ENCODE data around the gene NRXN2. TPM values are rescaled to one million over a fixed set of nuclear protein-coding genes. Genes with fewer than 3 reads are reported as not detected.

NRXN2 gene
- total RNA-seq, 1 experiment from 2014 or later: 0.15 TPM

DNA sequence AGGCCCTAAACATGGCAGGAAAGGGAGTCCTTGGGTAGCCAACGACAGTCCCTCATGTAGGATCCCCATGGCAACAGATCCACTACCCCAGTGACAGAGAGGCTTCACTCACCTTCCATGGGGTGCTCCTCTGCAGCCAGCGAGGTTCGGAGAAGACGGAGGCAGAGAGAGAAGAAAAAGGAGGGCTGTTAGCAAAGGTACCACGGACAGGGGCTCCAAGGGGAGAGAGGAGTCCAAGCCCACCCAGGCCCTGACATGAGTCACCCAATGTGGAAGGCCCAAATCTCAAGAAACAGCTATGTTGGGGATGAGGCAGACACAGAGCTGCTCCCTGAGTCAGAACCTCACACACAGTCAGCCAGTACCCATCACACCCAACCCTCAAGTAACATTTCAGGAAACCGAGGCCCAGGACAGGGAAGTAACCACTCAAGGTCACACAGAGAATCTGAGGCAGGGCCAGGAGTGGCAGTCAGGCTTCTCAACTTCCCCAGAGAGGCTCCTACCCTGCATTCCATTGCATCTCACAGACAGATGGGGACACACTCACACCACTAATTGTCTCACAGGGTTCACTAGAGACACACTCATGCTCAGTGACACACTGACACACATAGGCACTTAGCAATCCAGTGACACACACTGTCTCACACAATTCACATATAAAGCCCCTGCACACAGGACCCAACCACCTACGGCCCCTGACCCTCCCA is 25.2 kb downstream of the NRXN2 start:
- CTCF ChIA-PET: interaction anchor here (1.7 kb wide), 1 partner anchor 9 kb away, joined by 13 read pairs; no protein-coding TSS in a partner anchor
- no peaks in the 10 kb centered on the region for H3K36me3 ChIP-seq (ENCODE audit: control insufficient read depth, insufficient read depth, low read length)
- POLR2A ChIA-PET: no interaction called here
- DNase-seq (ENCODE audit: low read depth, low spot score): no peak
- no peak overlapping the region for H3K4me3 ChIP-seq (ENCODE audit: low read depth in 2 of 2, low read length in 2 of 2)
- TF ChIP-seq, protein P1, sequence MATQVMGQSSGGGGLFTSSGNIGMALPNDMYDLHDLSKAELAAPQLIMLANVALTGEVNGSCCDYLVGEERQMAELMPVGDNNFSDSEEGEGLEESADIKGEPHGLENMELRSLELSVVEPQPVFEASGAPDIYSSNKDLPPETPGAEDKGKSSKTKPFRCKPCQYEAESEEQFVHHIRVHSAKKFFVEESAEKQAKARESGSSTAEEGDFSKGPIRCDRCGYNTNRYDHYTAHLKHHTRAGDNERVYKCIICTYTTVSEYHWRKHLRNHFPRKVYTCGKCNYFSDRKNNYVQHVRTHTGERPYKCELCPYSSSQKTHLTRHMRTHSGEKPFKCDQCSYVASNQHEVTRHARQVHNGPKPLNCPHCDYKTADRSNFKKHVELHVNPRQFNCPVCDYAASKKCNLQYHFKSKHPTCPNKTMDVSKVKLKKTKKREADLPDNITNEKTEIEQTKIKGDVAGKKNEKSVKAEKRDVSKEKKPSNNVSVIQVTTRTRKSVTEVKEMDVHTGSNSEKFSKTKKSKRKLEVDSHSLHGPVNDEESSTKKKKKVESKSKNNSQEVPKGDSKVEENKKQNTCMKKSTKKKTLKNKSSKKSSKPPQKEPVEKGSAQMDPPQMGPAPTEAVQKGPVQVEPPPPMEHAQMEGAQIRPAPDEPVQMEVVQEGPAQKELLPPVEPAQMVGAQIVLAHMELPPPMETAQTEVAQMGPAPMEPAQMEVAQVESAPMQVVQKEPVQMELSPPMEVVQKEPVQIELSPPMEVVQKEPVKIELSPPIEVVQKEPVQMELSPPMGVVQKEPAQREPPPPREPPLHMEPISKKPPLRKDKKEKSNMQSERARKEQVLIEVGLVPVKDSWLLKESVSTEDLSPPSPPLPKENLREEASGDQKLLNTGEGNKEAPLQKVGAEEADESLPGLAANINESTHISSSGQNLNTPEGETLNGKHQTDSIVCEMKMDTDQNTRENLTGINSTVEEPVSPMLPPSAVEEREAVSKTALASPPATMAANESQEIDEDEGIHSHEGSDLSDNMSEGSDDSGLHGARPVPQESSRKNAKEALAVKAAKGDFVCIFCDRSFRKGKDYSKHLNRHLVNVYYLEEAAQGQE (IDR thresholded peaks at IDR 0.05; ENCODE audit: insufficient read depth in 1 of 2, low read depth in 2 of 2, low read length in 1 of 2): no peak; a peak in 1 of 4 replicates
- no peak for TF ChIP-seq CTCF (IDR thresholded peaks at IDR 0.05)
- no peak for TF ChIP-seq SIN3A (IDR thresholded peaks at IDR 0.05; ENCODE audit: borderline replicate concordance, insufficient read depth, low read depth, low read length)
- no peak for TF ChIP-seq TCF7L2 (IDR thresholded peaks at IDR 0.05; ENCODE audit: low read depth, low read length)
- no peak for TF ChIP-seq POLR2AphosphoS5 (IDR thresholded peaks at IDR 0.05; ENCODE audit: low read depth, low read length)
- BruUV-seq (replicated peaks): no TSS peak
- no peak overlapping the region for H3K27ac ChIP-seq (ENCODE audit: low read length)
- in situ Hi-C loops (cut with HindIII; ENCODE audit: low pct_unique_long_range_greater_than_20kb, low sequenced_read_pairs): no loop called here
- H3K27me3 ChIP-seq (ENCODE audit: control insufficient read depth, insufficient read depth, low read length): 0 out of 2 replicates have a peak, but pooled peaks cover 3% of the 10 kb centered on the region
- H3K4me1 ChIP-seq (ENCODE audit: control insufficient read depth, insufficient read depth, low read length): no peaks in the 10 kb centered on the region
- ATAC-seq: no peak
- H3K9me3 ChIP-seq (ENCODE audit: control insufficient read depth, insufficient read depth, low read depth, low read length): no peaks in the 10 kb centered on the region
- intact Hi-C loops (cut with micrococcal nuclease; ENCODE audit: unreplicated experiment): no loop called here

DNA sequence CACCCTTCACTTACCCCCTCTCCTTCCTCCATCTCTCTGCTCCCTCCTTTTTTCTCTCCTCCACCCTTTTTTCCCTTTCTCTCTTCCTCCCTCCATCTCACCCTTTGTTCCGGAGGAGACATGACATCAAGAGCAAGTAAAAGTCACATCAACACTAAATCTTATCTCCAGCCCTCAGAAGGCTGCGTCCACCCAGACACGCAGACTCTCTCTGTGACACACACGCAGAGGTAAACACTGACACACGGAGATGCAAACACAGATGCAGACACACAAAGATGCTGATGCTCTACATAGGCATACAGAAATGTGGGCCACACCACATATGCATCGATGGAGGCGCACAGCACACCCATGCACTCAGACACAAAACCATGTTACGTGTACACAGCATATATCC is 27.0 kb downstream of the NRXN2 start:
- ChIA-PET POLR2A (no interaction called here), CTCF (interaction anchor here (0.7 kb wide), 1 partner anchor 9 kb away, joined by 5 read pairs; no protein-coding TSS in a partner anchor)
- TF ChIP-seq TCF7L2 (IDR thresholded peaks at IDR 0.05; ENCODE audit: low read depth, low read length) (no peak), SIN3A (IDR thresholded peaks at IDR 0.05; ENCODE audit: borderline replicate concordance, insufficient read depth, low read depth, low read length) (no peak), POLR2AphosphoS5 (IDR thresholded peaks at IDR 0.05; ENCODE audit: low read depth, low read length) (no peak), CTCF (IDR thresholded peaks at IDR 0.05) (no peak)
- TF ChIP-seq, protein P1 (IDR thresholded peaks at IDR 0.05; ENCODE audit: insufficient read depth in 1 of 2, low read depth in 2 of 2, low read length in 1 of 2): no peak
- Histone ChIP-seq H3K27ac (ENCODE audit: low read length) (no peak overlapping the region), H3K9me3 (ENCODE audit: control insufficient read depth, insufficient read depth, low read depth, low read length) (no peaks in the 10 kb centered on the region), H3K4me3 (ENCODE audit: low read depth in 2 of 2, low read length in 2 of 2) (no peak overlapping the region), H3K36me3 (ENCODE audit: control insufficient read depth, insufficient read depth, low read length) (no peaks in the 10 kb centered on the region), H3K4me1 (ENCODE audit: control insufficient read depth, insufficient read depth, low read length) (no peaks in the 10 kb centered on the region), H3K27me3 (ENCODE audit: control insufficient read depth, insufficient read depth, low read length) (peaks cover 8% of the 10 kb centered on the region; the same call in 1 of the 2 replicates)
- no TSS peak for BruUV-seq (replicated peaks)
- intact Hi-C loops (cut with micrococcal nuclease; ENCODE audit: unreplicated experiment) (no loop called here), in situ Hi-C loops (cut with HindIII; ENCODE audit: low pct_unique_long_range_greater_than_20kb, low sequenced_read_pairs) (no loop called here)
- DNase-seq (ENCODE audit: low read depth, low spot score) (no peak), ATAC-seq (no peak)
